ENCODE results near the gene IGSF9B.

Gene IGSF9B

DNA sequence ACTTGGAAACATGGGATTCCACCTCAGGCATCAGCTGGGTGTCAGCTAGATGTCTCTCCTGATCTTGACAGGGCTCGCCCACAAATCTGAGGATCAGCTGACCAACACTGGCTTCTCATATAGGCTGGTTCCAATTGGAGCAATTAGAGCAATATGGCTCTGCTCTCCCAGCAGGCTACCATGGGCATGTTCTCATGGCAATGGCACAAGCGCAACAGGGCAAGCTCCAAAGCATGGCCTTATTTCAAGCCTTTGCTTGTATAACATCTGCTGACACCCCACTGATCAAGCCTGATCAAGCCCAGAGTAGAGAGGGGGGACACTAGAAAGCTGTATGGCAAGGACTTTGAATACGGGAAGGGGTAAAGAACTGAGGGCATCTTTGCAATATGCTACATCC, 70.7 kb downstream of the IGSF9B start:
- ATAC-seq = no peak
- TF ChIP-seq, protein P1, sequence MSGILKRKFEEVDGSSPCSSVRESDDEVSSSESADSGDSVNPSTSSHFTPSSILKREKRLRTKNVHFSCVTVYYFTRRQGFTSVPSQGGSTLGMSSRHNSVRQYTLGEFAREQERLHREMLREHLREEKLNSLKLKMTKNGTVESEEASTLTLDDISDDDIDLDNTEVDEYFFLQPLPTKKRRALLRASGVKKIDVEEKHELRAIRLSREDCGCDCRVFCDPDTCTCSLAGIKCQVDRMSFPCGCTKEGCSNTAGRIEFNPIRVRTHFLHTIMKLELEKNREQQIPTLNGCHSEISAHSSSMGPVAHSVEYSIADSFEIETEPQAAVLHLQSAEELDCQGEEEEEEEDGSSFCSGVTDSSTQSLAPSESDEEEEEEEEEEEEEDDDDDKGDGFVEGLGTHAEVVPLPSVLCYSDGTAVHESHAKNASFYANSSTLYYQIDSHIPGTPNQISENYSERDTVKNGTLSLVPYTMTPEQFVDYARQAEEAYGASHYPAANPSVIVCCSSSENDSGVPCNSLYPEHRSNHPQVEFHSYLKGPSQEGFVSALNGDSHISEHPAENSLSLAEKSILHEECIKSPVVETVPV (CRISPR knock-in tag; IDR thresholded peaks at IDR 0.05) = no peak
- TF ChIP-seq, protein P2, sequence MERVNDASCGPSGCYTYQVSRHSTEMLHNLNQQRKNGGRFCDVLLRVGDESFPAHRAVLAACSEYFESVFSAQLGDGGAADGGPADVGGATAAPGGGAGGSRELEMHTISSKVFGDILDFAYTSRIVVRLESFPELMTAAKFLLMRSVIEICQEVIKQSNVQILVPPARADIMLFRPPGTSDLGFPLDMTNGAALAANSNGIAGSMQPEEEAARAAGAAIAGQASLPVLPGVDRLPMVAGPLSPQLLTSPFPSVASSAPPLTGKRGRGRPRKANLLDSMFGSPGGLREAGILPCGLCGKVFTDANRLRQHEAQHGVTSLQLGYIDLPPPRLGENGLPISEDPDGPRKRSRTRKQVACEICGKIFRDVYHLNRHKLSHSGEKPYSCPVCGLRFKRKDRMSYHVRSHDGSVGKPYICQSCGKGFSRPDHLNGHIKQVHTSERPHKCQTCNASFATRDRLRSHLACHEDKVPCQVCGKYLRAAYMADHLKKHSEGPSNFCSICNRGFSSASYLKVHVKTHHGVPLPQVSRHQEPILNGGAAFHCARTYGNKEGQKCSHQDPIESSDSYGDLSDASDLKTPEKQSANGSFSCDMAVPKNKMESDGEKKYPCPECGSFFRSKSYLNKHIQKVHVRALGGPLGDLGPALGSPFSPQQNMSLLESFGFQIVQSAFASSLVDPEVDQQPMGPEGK (CRISPR knock-in tag; IDR thresholded peaks at IDR 0.05; ENCODE audit: borderline replicate concordance) = no peak
- TF ChIP-seq, protein P3, sequence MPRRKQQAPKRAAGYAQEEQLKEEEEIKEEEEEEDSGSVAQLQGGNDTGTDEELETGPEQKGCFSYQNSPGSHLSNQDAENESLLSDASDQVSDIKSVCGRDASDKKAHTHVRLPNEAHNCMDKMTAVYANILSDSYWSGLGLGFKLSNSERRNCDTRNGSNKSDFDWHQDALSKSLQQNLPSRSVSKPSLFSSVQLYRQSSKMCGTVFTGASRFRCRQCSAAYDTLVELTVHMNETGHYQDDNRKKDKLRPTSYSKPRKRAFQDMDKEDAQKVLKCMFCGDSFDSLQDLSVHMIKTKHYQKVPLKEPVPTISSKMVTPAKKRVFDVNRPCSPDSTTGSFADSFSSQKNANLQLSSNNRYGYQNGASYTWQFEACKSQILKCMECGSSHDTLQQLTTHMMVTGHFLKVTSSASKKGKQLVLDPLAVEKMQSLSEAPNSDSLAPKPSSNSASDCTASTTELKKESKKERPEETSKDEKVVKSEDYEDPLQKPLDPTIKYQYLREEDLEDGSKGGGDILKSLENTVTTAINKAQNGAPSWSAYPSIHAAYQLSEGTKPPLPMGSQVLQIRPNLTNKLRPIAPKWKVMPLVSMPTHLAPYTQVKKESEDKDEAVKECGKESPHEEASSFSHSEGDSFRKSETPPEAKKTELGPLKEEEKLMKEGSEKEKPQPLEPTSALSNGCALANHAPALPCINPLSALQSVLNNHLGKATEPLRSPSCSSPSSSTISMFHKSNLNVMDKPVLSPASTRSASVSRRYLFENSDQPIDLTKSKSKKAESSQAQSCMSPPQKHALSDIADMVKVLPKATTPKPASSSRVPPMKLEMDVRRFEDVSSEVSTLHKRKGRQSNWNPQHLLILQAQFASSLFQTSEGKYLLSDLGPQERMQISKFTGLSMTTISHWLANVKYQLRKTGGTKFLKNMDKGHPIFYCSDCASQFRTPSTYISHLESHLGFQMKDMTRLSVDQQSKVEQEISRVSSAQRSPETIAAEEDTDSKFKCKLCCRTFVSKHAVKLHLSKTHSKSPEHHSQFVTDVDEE (CRISPR knock-in tag; IDR thresholded peaks at IDR 0.05) = no peak
- no peak for TF ChIP-seq TOX (CRISPR knock-in tag; IDR thresholded peaks at IDR 0.05; ENCODE audit: borderline replicate concordance)
- no peak for TF ChIP-seq ARNTL (CRISPR knock-in tag; IDR thresholded peaks at IDR 0.05; ENCODE audit: borderline replicate concordance, low read depth)
- no peak for TF ChIP-seq PPARA (CRISPR knock-in tag; IDR thresholded peaks at IDR 0.05; ENCODE audit: borderline replicate concordance)
- TF ChIP-seq, protein P4, sequence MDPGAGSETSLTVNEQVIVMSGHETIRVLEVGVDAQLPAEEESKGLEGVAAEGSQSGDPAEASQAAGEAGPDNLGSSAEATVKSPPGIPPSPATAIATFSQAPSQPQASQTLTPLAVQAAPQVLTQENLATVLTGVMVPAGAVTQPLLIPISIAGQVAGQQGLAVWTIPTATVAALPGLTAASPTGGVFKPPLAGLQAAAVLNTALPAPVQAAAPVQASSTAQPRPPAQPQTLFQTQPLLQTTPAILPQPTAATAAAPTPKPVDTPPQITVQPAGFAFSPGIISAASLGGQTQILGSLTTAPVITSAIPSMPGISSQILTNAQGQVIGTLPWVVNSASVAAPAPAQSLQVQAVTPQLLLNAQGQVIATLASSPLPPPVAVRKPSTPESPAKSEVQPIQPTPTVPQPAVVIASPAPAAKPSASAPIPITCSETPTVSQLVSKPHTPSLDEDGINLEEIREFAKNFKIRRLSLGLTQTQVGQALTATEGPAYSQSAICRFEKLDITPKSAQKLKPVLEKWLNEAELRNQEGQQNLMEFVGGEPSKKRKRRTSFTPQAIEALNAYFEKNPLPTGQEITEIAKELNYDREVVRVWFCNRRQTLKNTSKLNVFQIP (CRISPR knock-in tag; IDR thresholded peaks at IDR 0.05; ENCODE audit: borderline replicate concordance, low read depth) = no peak
- TF ChIP-seq, protein P5, sequence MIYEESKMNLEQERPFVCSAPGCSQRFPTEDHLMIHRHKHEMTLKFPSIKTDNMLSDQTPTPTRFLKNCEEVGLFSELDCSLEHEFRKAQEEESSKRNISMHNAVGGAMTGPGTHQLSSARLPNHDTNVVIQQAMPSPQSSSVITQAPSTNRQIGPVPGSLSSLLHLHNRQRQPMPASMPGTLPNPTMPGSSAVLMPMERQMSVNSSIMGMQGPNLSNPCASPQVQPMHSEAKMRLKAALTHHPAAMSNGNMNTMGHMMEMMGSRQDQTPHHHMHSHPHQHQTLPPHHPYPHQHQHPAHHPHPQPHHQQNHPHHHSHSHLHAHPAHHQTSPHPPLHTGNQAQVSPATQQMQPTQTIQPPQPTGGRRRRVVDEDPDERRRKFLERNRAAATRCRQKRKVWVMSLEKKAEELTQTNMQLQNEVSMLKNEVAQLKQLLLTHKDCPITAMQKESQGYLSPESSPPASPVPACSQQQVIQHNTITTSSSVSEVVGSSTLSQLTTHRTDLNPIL (CRISPR knock-in tag; IDR thresholded peaks at IDR 0.05; ENCODE audit: low read depth) = no peak
- TF ChIP-seq GLIS3 (CRISPR knock-in tag; IDR thresholded peaks at IDR 0.05) = no peak
- TF ChIP-seq ISL1 (CRISPR knock-in tag; IDR thresholded peaks at IDR 0.05) = no peak
- no peak for TF ChIP-seq ZC3H10 (CRISPR knock-in tag; IDR thresholded peaks at IDR 0.05)
- no peak for TF ChIP-seq CSDC2 (CRISPR knock-in tag; IDR thresholded peaks at IDR 0.05)
- no peak for TF ChIP-seq ZFP3 (CRISPR knock-in tag; IDR thresholded peaks at IDR 0.05)
- TF ChIP-seq ESRRG (CRISPR knock-in tag; IDR thresholded peaks at IDR 0.05) = no peak
- no peak for TF ChIP-seq RARB (CRISPR knock-in tag; IDR thresholded peaks at IDR 0.05)

DNA sequence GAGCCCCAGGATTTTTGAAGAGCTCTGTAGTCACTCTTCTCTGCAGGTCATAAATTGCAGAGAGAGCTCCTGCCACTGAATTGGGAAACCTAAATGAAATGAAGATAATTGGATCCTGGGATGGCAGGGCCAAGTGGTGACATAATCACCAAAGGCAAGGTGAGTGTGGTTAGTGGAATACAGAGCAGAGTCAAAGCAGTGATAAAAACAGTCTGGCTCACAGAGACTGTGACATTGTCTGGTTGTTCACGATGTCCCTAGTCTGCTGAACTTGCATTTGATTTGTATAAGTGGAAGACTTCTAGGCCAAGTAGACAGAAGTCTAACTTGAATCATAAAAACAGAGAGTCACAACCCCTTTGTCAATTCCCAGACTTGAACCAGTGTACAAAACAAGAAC, 84.6 kb downstream of the IGSF9B start:
- TF ChIP-seq ZNF8 (CRISPR knock-in tag; IDR thresholded peaks at IDR 0.05) (no peak), ZFP30 (CRISPR knock-in tag; IDR thresholded peaks at IDR 0.05) (no peak), ZFP3 (CRISPR knock-in tag; IDR thresholded peaks at IDR 0.05) (no peak), CSDC2 (CRISPR knock-in tag; IDR thresholded peaks at IDR 0.05) (no peak), ESRRG (CRISPR knock-in tag; IDR thresholded peaks at IDR 0.05) (no peak), ZNF70 (CRISPR knock-in tag; IDR thresholded peaks at IDR 0.05) (no peak)
- no peak for ATAC-seq

DNA sequence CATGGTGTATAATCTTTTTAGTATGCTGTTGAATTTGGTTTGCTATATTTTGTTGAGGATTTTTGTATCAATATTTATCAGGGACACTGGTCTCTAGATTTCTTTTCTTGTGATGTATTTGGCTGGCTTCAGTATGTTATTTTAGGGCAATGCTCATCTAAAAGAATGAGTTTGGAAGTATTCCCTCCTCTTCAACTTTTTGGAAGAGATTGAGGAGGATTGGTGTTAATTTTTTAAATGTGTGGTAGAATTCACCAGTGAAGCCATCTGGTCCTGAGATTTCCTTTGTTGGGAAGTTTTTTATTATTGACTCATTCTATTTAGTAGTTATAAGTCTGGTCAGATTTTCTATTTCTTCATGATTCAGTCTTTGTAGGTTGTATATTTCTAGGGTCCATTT, 89.3 kb downstream of the IGSF9B start:
- TF ChIP-seq ZNF565 (CRISPR knock-in tag; conservative IDR thresholded peaks at IDR 0.05; ENCODE audit: low read depth) = no peak
- TF ChIP-seq ZFP30 (CRISPR knock-in tag; IDR thresholded peaks at IDR 0.05) = no peak
- no peak for TF ChIP-seq TCF4 (CRISPR knock-in tag; IDR thresholded peaks at IDR 0.05; ENCODE audit: borderline replicate concordance)
- TF ChIP-seq RARB (CRISPR knock-in tag; IDR thresholded peaks at IDR 0.05) = no peak
- TF ChIP-seq ZNF8 (CRISPR knock-in tag; IDR thresholded peaks at IDR 0.05) = no peak
- TF ChIP-seq PPARA (CRISPR knock-in tag; IDR thresholded peaks at IDR 0.05; ENCODE audit: borderline replicate concordance) = no peak
- no peak for TF ChIP-seq ARNTL (CRISPR knock-in tag; IDR thresholded peaks at IDR 0.05; ENCODE audit: borderline replicate concordance, low read depth)
- TF ChIP-seq, protein P2 (CRISPR knock-in tag; IDR thresholded peaks at IDR 0.05; ENCODE audit: borderline replicate concordance) = no peak
- ATAC-seq = no peak
